Measurements from ENCODE around the gene DUSP22.
"Not testable (repeated sequence)": the region's sequence is repeated elsewhere in the genome, so short reads cannot be mapped to it uniquely, and the experiment has no call there.

DUSP22 gene

DNA sequence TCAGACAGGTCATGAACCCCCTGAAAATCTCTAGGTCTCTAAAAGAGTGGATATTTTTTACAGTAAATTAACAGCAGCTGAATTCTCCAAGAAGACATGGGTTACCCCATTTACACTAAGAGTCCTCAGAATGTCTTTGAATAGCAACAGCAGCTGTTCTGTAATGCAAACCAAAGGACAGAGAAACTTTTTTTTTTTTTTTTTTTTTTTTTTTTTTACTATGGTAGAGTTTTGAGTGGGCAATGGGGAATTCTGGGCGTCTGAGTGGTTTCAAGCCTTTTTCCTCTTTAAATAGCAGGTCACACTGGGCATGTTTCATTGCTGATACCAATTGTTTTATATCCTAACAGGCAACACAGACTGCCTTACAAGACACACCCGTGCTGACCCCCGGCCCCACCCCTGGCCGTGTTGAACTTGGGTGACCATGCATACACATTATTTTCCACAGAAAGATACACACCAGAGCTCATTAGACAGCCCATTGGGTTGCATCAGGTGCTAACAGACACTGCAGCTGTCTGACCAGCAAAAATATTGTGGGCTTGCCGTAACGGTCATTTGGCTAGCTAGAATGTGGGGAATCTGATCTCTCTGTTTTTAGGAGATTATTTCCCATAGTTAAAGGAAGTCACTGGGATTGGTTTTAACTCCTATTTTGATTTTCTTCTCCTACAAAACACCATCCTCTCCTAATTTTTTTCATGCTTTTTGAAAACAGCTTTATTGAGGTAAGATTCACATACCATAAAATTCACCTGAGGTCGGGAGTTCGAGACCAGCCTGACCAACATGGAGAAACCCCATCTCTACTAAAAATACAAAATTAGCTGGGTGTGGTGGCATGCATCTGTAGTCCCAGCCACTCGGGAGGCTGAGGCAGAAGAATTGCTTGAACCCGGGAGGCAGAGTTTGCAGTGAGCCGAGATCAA is 72.6 kb downstream of the DUSP22 start:
- DNase-seq (ENCODE audit: low spot score) = no peak

DNA sequence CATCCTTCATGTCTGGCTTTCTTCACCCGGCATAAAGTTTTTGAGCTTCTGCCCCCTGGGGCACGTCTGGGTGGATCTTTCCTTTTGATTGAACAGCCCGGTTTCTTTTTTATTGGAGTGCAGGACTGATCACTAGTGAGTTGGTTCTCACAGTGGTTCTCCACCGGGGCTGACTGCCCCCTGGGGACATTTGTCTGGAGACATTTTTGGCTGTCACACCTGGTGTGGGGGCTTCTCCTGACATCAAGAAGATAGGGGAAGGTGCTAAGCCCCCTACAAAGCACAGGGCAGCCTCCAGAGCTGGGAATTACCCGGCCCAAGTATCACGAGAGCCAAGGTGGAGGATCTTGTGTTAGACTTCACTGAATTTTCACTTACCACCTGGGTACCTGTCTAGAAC is 73.5 kb downstream of the DUSP22 start:
- no peak for DNase-seq (ENCODE audit: low spot score)

DNA sequence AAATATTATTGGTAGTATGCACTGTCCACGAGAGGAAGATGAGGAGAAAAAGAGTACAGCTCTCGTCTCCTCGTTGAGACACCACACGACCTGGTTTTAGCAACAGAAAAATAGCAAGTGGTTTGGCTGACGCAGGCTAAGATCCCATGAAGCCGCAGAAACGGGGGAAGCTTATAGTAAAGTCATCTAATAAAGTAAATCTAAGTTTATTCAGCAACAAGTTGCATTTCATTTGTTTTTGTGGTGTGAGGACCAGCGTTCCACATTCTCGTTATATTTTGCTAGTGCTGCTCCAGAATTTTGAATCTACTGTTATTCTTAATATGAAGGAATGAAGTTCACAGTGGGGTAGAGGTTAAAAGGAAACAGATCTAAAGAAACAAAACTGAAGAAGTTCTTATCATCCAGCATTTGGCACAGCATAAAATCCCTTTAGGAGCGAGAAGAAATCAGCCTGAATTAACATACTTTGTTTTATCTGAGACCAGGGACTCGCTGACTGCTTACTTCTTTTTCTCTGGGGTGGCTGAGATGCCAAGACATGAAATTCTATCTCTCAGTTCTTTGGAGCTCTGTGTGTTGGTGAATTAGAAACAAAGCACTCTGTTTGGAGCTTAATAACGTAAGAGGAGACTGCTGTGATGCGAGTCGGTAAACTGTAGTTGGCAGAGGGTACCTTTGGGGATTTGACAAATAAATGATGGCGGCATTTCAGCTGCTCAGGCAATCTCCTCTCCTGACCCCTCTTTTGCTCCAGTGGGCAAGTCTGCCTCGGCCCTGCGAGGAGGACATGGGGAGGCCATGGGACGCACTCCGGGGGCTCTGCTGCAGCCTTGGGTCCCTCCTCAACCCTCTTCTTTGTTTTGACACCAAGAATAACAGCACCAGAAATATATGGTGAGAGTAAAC is 74.4 kb downstream of the DUSP22 start:
- no peak for DNase-seq (ENCODE audit: low spot score)

DNA sequence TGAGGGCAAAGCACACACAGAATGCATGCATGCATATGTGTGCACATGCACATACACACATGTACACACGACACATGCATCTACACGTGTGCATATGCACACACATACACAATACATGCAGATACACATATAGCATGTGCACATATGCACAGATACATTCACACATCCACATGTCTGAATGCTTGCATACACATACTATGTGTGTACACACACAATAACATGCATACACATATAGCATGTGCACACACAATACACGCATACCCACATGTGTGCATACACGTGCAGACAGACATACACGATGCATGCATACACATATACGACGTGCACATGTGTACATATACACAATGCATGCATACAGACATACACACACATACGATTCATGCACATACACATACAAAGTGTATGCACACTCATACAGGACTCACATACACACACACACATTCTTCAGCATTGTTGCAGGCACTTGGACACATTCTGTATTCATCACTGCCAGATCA is 75.1 kb downstream of the DUSP22 start:
- DNase-seq (ENCODE audit: low spot score) = no peak

GRCh38 chr6:367891-368630 is 75.8 kb downstream of the DUSP22 start:
- DNase-seq (ENCODE audit: low spot score) = no peak

DNA sequence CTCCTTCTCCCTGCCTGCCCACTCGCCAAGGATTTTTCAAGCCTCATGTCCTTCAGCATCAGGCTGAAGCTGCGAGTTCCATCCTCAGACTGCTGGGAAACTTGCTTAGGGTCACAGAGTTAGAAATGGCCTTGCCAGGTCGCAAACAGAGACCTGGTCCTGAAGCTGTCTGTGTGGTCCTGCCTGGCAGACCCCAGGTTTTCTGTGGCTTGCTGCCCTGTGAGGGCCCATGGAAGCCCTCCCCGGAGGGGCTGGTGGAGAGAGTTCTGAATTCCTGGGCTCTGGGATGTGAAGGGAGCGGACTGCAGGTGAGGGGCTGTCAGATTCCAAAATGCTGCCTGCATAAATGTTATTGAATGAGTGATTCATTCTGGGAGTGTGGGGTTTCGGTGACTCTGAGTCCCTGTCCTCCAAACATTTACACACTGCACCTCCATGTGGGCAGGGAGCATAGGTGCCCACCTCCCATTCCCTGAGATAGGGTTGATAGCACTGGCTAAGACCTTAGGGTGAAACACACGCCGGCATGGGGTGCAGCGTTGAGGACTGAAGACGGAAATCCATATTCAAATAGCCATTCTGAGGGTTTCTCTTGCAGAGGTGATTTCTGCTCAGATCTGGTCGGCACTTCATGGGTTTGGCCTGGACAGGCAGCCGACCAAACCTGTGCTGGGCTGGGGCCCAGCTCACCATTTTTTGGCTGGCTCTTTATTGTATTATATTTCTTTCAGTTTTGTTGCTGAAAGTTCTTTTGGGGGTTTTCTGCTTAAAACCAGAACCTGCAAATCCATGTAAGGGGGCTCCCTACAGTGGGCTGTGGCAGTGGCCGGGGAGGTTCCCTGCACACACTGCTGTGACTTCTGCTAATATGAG is 77.5 kb downstream of the DUSP22 start:
- no peak for DNase-seq (ENCODE audit: low spot score)

- no peak for DNase-seq (ENCODE audit: low spot score)
These were observed 78.3 kb downstream of the DUSP22 start for GRCh38 chr6:370555-370954.

DNA sequence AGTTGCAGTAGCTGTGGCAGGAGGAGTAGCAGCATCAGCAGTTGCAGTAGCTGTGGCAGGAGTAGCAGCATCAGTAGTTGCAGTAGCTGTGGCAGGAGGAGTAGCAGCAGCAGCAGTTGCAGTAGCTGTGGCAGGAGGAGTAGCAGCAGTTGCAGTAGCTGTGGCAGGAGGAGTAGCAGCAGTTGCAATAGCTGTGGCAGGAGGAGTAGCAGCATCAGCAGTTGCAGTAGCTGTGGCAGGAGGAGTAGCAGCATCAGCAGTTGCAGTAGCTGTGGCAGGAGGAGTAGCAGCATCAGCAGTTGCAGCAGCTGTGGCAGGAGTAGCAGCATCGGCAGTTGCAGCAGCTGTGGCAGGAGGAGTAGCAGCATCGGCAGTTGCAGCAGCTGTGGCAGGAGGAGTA is 79.6 kb downstream of the DUSP22 start:
- DNase-seq (ENCODE audit: low spot score) = not testable (repeated sequence)

- DNase-seq (ENCODE audit: low spot score) = no peak
These were observed 80.1 kb downstream of the DUSP22 start for GRCh38 chr6:372336-372911.

- DNase-seq (ENCODE audit: low spot score) = no peak
These were observed 80.7 kb downstream of the DUSP22 start for GRCh38 chr6:373031-373430.

DNA sequence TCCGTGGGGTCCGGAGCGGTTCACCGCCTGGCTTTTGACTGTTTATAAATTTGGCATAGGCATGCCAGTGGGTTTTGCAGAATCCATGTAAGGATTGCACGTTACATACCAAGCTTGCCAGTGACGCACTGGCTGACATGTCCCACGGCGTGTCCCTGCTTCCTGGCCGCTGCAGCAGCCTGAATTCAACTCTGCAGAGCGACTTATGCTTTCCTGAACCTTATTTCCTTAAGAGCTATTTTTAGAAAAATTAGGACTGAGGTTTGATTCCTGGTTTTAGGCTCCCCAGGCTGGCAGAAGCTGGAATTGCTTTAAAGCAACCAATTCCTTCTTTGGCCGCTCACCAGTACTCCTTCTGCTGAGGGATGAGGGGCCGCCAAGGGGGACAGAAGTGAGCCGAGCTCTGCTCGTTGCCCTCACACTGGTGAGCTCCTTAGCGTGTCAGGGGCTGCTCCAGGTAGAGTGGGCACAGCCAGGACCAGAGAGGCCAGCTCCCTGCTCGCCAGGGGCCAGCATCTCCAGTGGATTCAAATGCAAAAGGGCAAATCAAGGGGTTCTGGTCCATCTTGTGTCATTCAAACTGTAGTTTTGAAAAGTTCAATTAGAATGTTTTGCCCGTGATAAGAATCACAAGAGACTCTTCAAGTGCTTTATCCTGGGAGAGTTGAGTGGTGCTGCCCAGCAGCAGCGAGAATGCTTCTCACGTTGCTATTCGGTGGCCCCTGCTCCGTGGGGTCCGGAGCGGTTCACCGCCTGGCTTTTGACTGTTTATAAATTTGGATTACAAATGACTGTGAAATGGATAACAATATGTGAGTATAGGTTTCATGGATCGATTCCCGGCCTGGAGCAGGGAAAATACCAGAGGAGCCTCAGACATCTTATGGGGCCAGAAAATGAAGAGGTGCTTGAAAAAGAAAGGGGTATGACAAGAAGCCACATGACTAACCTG is 81.8 kb downstream of the DUSP22 start:
- no peak for DNase-seq (ENCODE audit: low spot score)

- no peak for DNase-seq (ENCODE audit: low spot score)
These were observed 82.7 kb downstream of the DUSP22 start for GRCh38 chr6:374956-375355.

DNA sequence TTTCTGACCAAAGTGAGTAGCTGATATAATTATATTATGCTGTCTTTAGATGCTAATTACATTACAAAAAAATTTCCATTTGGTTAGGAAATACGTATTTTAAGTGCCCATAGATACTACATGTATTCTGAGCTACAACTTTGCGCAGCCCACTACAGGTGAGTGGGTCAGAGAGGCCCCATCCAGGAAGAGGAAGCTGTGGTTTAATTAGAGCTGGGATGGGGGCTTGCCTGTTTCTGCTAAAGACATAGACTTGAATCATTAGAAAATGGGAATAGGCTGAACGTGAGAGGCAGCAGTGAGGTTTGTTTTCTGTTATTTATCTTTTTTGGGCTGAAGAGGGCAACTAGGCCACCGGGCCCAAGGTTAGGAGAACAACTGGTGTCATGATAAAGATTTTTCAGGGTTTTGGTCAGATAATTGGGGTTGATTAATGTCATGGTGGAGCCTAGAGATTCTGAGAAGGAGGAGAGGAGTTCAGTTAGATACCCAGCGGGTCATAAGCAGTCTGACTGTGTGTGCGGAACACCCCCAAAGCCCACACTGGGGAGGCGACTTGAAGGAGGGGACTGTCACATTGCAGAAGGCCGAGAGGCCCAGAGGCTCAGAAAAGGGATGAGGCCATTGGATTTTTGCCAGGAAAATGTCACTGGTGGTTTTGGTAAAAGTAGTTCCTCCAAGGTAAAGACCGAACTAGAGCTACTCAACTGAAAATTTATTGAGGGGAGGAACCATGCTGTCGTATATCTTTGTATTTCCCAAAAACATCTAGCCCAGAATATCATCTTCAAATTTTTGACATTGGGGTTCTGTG is 84.7 kb downstream of the DUSP22 start:
- DNase-seq (ENCODE audit: low spot score) = no peak

- DNase-seq (ENCODE audit: low spot score) = not testable (repeated sequence)
These were observed 85.3 kb downstream of the DUSP22 start for GRCh38 chr6:377641-378020.

DNA sequence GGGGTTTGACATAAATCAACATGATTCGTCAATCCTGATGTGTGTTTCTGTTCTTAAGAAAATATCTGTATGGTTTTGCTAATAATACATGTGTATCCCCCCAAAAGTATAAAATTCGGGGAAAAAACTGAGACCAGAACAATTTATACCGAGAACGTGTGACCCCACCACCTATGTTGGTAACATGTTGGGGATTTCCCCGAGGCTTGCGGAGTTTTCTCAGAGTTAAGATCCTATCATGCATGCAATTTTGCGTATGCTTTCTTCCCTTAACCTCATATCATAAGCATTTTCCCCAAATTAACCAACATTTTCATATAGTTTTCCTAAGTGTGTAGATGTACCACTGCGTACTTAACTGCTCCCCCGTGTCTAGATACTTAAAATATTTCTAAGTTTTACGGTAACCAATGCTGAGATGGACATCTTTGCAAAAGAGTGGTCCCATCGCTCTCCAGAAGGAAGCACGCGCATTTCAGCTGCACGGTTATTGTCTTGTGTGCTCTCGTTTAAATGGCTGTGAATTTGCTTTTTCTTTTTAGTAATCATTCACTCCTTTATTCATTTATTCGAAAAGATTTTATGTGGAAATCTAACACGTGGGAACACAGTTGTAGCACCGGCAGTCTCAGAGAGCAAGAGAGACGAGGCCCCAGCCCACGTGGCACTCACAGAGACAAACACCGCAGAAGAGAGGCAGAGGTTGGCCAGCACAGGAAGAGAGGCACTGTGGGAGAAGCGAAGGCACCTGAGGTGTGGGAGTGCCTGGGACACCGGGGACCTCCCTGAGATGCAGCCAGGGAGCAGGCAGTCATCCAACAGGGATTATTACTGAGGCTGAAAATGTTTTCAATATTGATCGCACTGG is 86.0 kb downstream of the DUSP22 start:
- DNase-seq (ENCODE audit: low spot score) = no peak

DNA sequence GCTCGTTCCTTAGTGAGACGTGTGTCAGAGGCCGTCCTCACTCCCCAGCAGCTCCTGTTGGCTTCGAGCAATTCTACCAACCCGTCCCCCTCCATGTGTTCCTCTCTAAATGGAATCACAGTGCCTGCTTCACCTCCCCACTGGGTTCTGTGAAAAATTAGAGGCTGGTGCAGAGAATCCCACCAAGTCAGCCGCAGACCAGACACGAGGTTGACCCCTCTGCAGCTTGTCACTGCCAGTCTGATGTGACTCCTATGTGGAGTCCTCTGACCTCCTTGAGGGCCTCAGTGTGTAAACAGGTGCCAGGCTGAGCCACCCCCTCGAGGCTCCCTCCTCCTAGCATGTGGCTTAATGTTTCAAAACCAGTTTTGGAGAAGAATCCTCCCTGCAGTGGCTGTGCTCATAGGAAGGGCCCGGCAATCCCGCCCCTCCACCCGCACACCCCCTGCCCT is 86.7 kb downstream of the DUSP22 start:
- no peak for DNase-seq (ENCODE audit: low spot score)

DNA sequence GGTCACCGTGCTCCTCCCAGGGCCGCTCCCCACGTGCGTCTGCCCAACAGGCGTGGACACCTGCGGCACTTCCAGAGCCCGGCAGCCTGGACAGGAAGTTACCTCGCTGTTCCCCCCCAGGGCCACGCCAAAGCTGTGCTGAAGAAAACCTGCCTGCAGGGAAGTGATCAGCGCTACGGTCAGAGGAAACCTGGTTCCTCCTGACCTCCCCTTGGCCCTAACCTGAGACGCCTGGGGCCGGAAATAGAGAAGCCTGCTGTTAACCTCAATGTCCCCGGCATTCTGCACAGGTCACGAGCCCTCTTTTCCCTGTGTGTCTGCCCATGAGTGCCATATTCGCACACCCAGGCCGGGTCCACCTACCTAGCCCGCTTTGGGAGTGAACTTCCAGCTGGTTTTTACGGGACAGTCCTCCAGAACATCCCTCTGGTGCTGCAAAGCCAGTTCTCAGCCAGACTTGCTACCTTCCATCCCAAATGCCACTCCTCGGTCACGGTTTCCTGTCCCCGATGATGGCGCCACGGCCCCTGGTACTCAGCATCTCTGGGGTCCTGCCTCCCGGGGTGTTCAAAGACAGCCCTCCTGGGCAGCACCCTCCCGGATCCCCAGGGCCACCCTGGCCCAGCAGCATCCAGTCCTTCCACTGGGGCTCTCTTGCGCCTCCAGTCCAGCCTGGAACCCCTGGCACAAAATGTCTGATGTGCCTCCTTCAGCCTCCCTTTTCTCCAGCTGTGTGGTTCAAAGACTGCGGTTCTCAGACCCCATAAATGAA is 87.3 kb downstream of the DUSP22 start:
- DNase-seq (ENCODE audit: low spot score) = no peak

Data from CD4-positive, alpha-beta T cell treated with Interleukin-15 for 4 hours (primary cell).